Liver (tissue), 9 donors: ENCODE measurements around the gene KSR2. TPM values are rescaled to one million over a fixed set of nuclear protein-coding genes. Genes with fewer than 3 reads are reported as not detected.
A peak's percentile ranks its signal among the peaks of the same experiment; 100 is the strongest.

ENCODE experiments used
- DNase-seq: peaks from one replicate; pipeline ENCODE4 v3.0.0-alpha.2; 2017; ENCODE audit warnings: low spot score
- H3K27ac ChIP-seq, 2 donors: one replicate each; pipeline ENCODE4 v1.7.0; 2013; ENCODE audit warnings: inconsistent platforms in 2 of 2, low read length in 2 of 2, control low read depth in 1 of 2, low read depth in 1 of 2, mild to moderate bottlenecking in 1 of 2
- H3K27me3 ChIP-seq, 4 donors: one replicate each; pipeline versions ENCODE4 v1.6.1 to v1.7.0; 2013; ENCODE audit warnings: low read length in 3 of 4, inconsistent platforms in 1 of 4, mild to moderate bottlenecking in 1 of 4, moderate library complexity in 1 of 4; ENCODE audit not compliant: control insufficient read depth in 4 of 4, insufficient read depth in 4 of 4
- H3K36me3 ChIP-seq, 4 donors: one replicate each; pipeline versions ENCODE4 v1.6.1 to v1.7.0; 2013; ENCODE audit warnings: low read length in 3 of 4, mild to moderate bottlenecking in 3 of 4, low read depth in 1 of 4, moderate library complexity in 1 of 4; ENCODE audit not compliant: control insufficient read depth in 4 of 4, insufficient read depth in 3 of 4
- H3K4me1 ChIP-seq, 4 donors: one replicate each; pipeline versions ENCODE4 v1.6.1 to v1.7.0; 2013; ENCODE audit warnings: low read length in 3 of 4, mild to moderate bottlenecking in 3 of 4, moderate library complexity in 1 of 4; ENCODE audit not compliant: control insufficient read depth in 4 of 4, insufficient read depth in 4 of 4
- H3K4me3 ChIP-seq, 3 donors: one replicate each; pipeline versions ENCODE4 v1.6.1 to v1.7.0; 2013; ENCODE audit warnings: low read length in 3 of 3, control low read depth in 1 of 3, low read depth in 1 of 3, mild to moderate bottlenecking in 1 of 3
- H3K9ac ChIP-seq, 2 donors: one replicate each; pipeline ENCODE4 v1.7.0; 2013; ENCODE audit warnings: low read length in 2 of 2, mild to moderate bottlenecking in 2 of 2, moderate library complexity in 2 of 2, control low read depth in 1 of 2, low read depth in 1 of 2
- H3K9me3 ChIP-seq, 4 donors: one replicate each; pipeline versions ENCODE4 v1.6.1 to v1.7.0; 2013; ENCODE audit warnings: low read length in 3 of 4; ENCODE audit not compliant: control insufficient read depth in 4 of 4
- EGR1 ChIP-seq, 2 donors: IDR thresholded peaks; 2 replicates each; pipeline ENCODE4 v1.6.1; 2016 to 2018; ENCODE audit warnings: antibody characterized with exemption in 2 of 2, low read depth in 2 of 2
- FOXA1 ChIP-seq: IDR thresholded peaks from 2 replicates; pipeline ENCODE4 v1.6.1; 2016; ENCODE audit warnings: antibody characterized with exemption
- FOXA2 ChIP-seq: IDR thresholded peaks from 2 replicates; pipeline ENCODE4 v1.6.1; 2016; ENCODE audit warnings: antibody characterized with exemption
- GABPA ChIP-seq, 2 donors: IDR thresholded peaks in 1 of 2; conservative IDR thresholded peaks in 1 of 2; 2 replicates each; pipeline ENCODE4 v1.6.1; 2016; ENCODE audit warnings: antibody characterized with exemption in 2 of 2, mild to moderate bottlenecking in 1 of 2, moderate library complexity in 1 of 2
- HNF4A ChIP-seq, 2 donors: conservative IDR thresholded peaks; 2 replicates each; pipeline ENCODE4 v1.6.1; 2016; ENCODE audit warnings: antibody characterized with exemption in 2 of 2, mild to moderate bottlenecking in 2 of 2
- HNF4G ChIP-seq: IDR thresholded peaks from 2 replicates; pipeline ENCODE4 v1.6.1; 2016; ENCODE audit warnings: antibody characterized with exemption
- JUND ChIP-seq, 2 donors: IDR thresholded peaks; 2 replicates each; pipeline ENCODE4 v1.6.1; 2016; ENCODE audit warnings: antibody characterized with exemption in 2 of 2
- NR2F2 ChIP-seq: IDR thresholded peaks from 2 replicates; pipeline ENCODE4 v1.6.1; 2016; ENCODE audit warnings: antibody characterized with exemption
- RAD21 ChIP-seq, 2 donors: IDR thresholded peaks; 2 replicates each; pipeline ENCODE4 v1.6.1; 2016; ENCODE audit warnings: antibody characterized with exemption in 2 of 2, mild to moderate bottlenecking in 2 of 2
- RXRA ChIP-seq, 2 donors: IDR thresholded peaks; 2 replicates each; pipeline ENCODE4 v1.6.1; 2017 to 2018; ENCODE audit warnings: antibody characterized with exemption in 2 of 2, mild to moderate bottlenecking in 1 of 2
- SP1 ChIP-seq: IDR thresholded peaks from 2 replicates; pipeline ENCODE4 v1.6.1; 2018; ENCODE audit warnings: antibody characterized with exemption, mild to moderate bottlenecking
- TAF1 ChIP-seq: conservative IDR thresholded peaks from 2 replicates; pipeline ENCODE4 v1.6.1; 2016; ENCODE audit warnings: antibody characterized with exemption, mild to moderate bottlenecking
- YY1 ChIP-seq: IDR thresholded peaks from 2 replicates; pipeline ENCODE4 v1.6.1; 2016; ENCODE audit warnings: antibody characterized with exemption, mild to moderate bottlenecking
- WGBS: extraction: QIAGEN DNeasy Blood & Tissue Kit; methylation state at CpG from one replicate; pipeline ENCODE4 v1.1.7; 2013; 5-methylcytosine and 5-hydroxymethylcytosine counted together
- polyA plus RNA-seq, 2 donors: library from polyadenylated mRNA; stranded (reverse) in 1 of 2; unstranded in 1 of 2; fragments of 200-250 nt in 1 of 2; fragments of >200 nt in 1 of 2; fragmentation: Nextera tagmentation in 1 of 2; extraction: Ambion mirVana in 1 of 2; gene quantifications; one replicate each; pipeline versions ENCODE4 v1.2.1 to v1.2.3, GENCODE V29; 2013 to 2015
- total RNA-seq, 2 donors: library from RNA; depleted of rRNA; stranded (reverse); fragments of >200 nt; gene quantifications; one replicate each; pipeline ENCODE4 v1.2.3, GENCODE V29; 2014
- TF ChIP-seq, protein P1 (sequence below): IDR thresholded peaks from 2 replicates; pipeline ENCODE4 v1.6.1; 2016; ENCODE audit warnings: antibody characterized with exemption
- TF ChIP-seq, protein P2 (sequence below): IDR thresholded peaks from 2 replicates; pipeline ENCODE4 v1.6.1; 2016; ENCODE audit warnings: antibody characterized with exemption
- TF ChIP-seq, protein P3 (sequence below): IDR thresholded peaks from 2 replicates; pipeline ENCODE4 v1.6.1; 2016; ENCODE audit warnings: antibody characterized with exemption, mild to moderate bottlenecking
- TF ChIP-seq, protein P4 (sequence below): IDR thresholded peaks from 2 replicates; pipeline ENCODE4 v1.6.1; 2016; ENCODE audit warnings: antibody characterized with exemption
- TF ChIP-seq, protein P5 (sequence below): fragments of 150-350 bp; IDR thresholded peaks from 2 replicates; pipeline ENCODE4 v1.5.1; 2017; ENCODE audit warnings: improper control_type of control experiment, low read depth, low read length; ENCODE audit not compliant: missing input control
- donor health status: healthy.
- donor health status: healthy.
- donor health status: healthy.
- donor health status: healthy.
- donor health status: healthy.

The KSR2 gene
- total and polyA plus RNA-seq, 4 donors, result under 0.01 to 0.02 (median under 0.01) TPM; not detected in 1

DNA sequence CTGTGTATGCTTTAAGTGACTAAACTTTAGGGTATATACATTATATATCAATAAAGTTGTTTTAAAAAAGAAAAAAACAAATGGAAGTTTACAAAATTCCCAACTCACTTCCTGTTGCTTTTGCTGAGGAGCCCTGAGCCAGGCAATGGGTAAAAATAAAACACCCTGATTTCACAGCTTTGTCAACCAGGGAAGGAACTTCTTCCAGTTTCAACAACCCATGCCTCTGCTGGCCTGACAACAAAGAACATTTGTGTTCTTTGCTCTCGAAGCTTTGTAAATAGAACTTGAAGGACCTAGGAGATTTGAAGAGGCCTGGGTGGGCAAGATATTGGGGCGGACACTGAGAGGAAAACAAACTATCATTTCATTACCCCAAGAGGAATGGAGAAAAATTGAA lies 466.2 kb downstream of the KSR2 start:
- WGBS, result 24% methylated on average over 2 of the region's 2 CpGs
- Histone ChIP-seq H3K27me3 (no peaks in the 10 kb centered on the region), H3K27ac (peak overlapping the region in 1 of 2 donors; percentile 9), H3K36me3 (no peaks in the 10 kb centered on the region), H3K4me1 (peaks cover 8 to 82% (median 71%) of the 10 kb centered on the region in 4 donors), H3K4me3 (no peak overlapping the region), H3K9me3 (no peaks in the 10 kb centered on the region), H3K9ac (peak overlapping the region in 1 of 2 donors; percentile 34)
- DNase-seq, result no peak
- peak in 1 of 2 donors; percentile 2 for TF ChIP-seq JUND (IDR thresholded peaks at IDR 0.05)
- TF ChIP-seq, protein P1, sequence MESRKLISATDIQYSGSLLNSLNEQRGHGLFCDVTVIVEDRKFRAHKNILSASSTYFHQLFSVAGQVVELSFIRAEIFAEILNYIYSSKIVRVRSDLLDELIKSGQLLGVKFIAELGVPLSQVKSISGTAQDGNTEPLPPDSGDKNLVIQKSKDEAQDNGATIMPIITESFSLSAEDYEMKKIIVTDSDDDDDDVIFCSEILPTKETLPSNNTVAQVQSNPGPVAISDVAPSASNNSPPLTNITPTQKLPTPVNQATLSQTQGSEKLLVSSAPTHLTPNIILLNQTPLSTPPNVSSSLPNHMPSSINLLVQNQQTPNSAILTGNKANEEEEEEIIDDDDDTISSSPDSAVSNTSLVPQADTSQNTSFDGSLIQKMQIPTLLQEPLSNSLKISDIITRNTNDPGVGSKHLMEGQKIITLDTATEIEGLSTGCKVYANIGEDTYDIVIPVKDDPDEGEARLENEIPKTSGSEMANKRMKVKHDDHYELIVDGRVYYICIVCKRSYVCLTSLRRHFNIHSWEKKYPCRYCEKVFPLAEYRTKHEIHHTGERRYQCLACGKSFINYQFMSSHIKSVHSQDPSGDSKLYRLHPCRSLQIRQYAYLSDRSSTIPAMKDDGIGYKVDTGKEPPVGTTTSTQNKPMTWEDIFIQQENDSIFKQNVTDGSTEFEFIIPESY, result no peak

DNA sequence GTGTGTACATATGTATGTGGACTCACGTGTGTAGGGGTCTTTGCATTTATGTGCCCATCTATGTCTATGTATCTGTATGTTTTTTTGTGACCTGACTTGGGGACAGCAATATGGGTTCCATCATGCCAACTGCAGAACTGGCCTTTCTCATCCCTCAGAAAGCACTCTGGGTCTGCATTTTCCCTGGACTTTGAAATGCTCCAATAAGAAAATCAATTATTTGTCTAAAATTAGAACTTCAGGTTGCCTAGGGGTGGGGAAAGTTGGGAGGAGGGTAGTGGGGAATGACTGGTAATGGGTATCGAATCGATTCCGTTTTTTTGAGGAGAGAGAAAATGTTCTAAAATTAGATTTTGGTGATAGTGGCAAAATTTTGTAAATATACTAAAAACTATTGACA lies 466.6 kb downstream of the KSR2 start:
- Histone ChIP-seq H3K36me3 (no peaks in the 10 kb centered on the region), H3K27me3 (no peaks in the 10 kb centered on the region), H3K9ac (peak overlapping the region in 1 of 2 donors; percentile 34), H3K27ac (peak overlapping the region; percentile 21 to 58), H3K9me3 (no peaks in the 10 kb centered on the region), H3K4me3 (peak overlapping the region in 1 of 3 donors; percentile 5), H3K4me1 (peaks cover 6 to 81% (median 69%) of the 10 kb centered on the region in 4 donors)
- 41% methylated on average over 4 of the region's 4 CpGs for WGBS
- TF ChIP-seq HNF4A (conservative IDR thresholded peaks at IDR 0.05) (peak; percentile 27 to 83), FOXA1 (no peak), YY1 (no peak), RXRA (IDR thresholded peaks at IDR 0.05) (peak in 1 of 2 donors; percentile 51), JUND (IDR thresholded peaks at IDR 0.05) (peak in 1 of 2 donors; percentile 28), NR2F2 (no peak), RAD21 (IDR thresholded peaks at IDR 0.05) (peak in 1 of 2 donors; percentile 7), SP1 (peak; percentile 68), HNF4G (peak; percentile 32)
- no peak for DNase-seq

DNA sequence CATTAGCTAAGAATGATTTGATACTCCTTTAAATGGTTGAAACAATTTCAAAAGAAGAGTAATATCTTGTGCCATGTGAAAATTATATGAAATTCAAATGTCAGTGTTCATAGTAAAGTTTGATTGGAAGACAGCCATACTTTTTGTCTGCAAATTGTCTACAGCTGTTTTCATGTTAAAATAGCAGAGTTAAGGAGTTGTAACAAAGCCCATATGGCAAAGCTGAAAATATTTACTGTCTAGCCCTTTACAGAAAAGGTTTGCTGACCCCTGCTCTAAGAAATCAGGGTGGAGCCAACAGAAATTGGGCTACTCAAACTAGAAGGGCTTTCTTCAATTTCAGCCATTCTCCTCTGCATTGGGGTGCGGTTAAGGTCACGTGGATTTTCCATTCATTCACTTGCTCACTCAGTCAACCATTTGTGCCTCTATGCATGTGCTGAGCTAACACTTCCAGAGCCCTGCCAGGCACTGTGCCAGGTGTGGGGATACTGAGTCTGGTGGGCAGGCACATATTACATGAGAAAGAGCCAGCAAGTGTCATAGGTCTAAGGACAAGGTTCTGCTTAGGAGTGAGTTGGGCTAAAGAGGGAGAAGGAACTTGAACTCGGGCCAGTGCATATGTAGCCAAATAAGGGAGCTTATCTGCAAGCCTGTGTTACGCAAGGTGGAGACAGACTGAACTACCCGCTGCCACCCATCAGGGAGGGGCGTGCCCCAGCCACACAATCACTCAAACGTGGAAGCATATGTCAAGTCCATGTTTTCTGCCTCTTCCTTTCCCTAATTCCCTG lies 467.5 kb downstream of the KSR2 start:
- Histone ChIP-seq H3K4me1 (peaks cover 6 to 74% (median 61%) of the 10 kb centered on the region in 4 donors), H3K9ac (no peak overlapping the region), H3K27ac (peak overlapping the region; percentile 21 to 58), H3K36me3 (no peaks in the 10 kb centered on the region), H3K4me3 (no peak overlapping the region), H3K27me3 (no peaks in the 10 kb centered on the region), H3K9me3 (no peaks in the 10 kb centered on the region)
- 36% methylated on average over 7 of the region's 7 CpGs for WGBS
- no peak for DNase-seq
- TF ChIP-seq FOXA1, result peak; percentile 15
- peak; percentile 40 for TF ChIP-seq HNF4G
- TF ChIP-seq TAF1, result no peak
- TF ChIP-seq NR2F2, result no peak
- no peak for TF ChIP-seq FOXA2
- TF ChIP-seq HNF4A (conservative IDR thresholded peaks at IDR 0.05), result peak; percentile 76 to 84
- TF ChIP-seq, protein P2, sequence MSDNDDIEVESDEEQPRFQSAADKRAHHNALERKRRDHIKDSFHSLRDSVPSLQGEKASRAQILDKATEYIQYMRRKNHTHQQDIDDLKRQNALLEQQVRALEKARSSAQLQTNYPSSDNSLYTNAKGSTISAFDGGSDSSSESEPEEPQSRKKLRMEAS, result peak; percentile 72
- peak; percentile 74 to 88 for TF ChIP-seq RXRA (IDR thresholded peaks at IDR 0.05)
- TF ChIP-seq, protein P3, sequence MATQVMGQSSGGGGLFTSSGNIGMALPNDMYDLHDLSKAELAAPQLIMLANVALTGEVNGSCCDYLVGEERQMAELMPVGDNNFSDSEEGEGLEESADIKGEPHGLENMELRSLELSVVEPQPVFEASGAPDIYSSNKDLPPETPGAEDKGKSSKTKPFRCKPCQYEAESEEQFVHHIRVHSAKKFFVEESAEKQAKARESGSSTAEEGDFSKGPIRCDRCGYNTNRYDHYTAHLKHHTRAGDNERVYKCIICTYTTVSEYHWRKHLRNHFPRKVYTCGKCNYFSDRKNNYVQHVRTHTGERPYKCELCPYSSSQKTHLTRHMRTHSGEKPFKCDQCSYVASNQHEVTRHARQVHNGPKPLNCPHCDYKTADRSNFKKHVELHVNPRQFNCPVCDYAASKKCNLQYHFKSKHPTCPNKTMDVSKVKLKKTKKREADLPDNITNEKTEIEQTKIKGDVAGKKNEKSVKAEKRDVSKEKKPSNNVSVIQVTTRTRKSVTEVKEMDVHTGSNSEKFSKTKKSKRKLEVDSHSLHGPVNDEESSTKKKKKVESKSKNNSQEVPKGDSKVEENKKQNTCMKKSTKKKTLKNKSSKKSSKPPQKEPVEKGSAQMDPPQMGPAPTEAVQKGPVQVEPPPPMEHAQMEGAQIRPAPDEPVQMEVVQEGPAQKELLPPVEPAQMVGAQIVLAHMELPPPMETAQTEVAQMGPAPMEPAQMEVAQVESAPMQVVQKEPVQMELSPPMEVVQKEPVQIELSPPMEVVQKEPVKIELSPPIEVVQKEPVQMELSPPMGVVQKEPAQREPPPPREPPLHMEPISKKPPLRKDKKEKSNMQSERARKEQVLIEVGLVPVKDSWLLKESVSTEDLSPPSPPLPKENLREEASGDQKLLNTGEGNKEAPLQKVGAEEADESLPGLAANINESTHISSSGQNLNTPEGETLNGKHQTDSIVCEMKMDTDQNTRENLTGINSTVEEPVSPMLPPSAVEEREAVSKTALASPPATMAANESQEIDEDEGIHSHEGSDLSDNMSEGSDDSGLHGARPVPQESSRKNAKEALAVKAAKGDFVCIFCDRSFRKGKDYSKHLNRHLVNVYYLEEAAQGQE, result peak; percentile 55
- TF ChIP-seq JUND (IDR thresholded peaks at IDR 0.05), result peak in 1 of 2 donors; percentile 68
- TF ChIP-seq, protein P4, sequence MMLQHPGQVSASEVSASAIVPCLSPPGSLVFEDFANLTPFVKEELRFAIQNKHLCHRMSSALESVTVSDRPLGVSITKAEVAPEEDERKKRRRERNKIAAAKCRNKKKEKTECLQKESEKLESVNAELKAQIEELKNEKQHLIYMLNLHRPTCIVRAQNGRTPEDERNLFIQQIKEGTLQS, result no peak
- peak; percentile 81 for TF ChIP-seq SP1
- TF ChIP-seq RAD21 (IDR thresholded peaks at IDR 0.05), result peak; percentile 31 to 46
- no peak for TF ChIP-seq GABPA (IDR thresholded peaks at IDR 0.05 in 1 of 2, conservative IDR thresholded peaks at IDR 0.05 in 1 of 2)
- TF ChIP-seq EGR1 (IDR thresholded peaks at IDR 0.05; ENCODE audit: low read depth in 2 of 2), result no peak
- TF ChIP-seq YY1, result peak; percentile 74
- TF ChIP-seq, protein P5, sequence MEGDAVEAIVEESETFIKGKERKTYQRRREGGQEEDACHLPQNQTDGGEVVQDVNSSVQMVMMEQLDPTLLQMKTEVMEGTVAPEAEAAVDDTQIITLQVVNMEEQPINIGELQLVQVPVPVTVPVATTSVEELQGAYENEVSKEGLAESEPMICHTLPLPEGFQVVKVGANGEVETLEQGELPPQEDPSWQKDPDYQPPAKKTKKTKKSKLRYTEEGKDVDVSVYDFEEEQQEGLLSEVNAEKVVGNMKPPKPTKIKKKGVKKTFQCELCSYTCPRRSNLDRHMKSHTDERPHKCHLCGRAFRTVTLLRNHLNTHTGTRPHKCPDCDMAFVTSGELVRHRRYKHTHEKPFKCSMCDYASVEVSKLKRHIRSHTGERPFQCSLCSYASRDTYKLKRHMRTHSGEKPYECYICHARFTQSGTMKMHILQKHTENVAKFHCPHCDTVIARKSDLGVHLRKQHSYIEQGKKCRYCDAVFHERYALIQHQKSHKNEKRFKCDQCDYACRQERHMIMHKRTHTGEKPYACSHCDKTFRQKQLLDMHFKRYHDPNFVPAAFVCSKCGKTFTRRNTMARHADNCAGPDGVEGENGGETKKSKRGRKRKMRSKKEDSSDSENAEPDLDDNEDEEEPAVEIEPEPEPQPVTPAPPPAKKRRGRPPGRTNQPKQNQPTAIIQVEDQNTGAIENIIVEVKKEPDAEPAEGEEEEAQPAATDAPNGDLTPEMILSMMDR, result no peak
